DND-41 (cell line): Measurements from ENCODE around the gene CACNA2D3.
"Not testable (repeated sequence)": the region's sequence is repeated elsewhere in the genome, so short reads cannot be mapped to it uniquely, and the experiment has no call there.

Source experiments
- ATAC-seq: fragments of 200-7000 bp; cut with Tn5 transposase; 3 replicates; pipeline ENCODE4 v1.9.1; 2021; ENCODE audit warnings: low read depth; ENCODE audit not compliant: insufficient read depth
- DNase-seq: peaks from one replicate; pipeline ENCODE4 v3.0.0-alpha.2; 2020
- H2AFZ ChIP-seq: 2 replicates; pipeline ENCODE4 v1.6.0; 2012; ENCODE audit warnings: low read depth, low read length
- H3K27ac ChIP-seq: 2 replicates; pipeline ENCODE4 v1.5.1; 2012; ENCODE audit warnings: low read length, inconsistent platforms
- H3K27me3 ChIP-seq: fragments of 200-600 bp; sonication (generic); 2 replicates; pipeline ENCODE4 v1.6.0; 2012; ENCODE audit warnings: low read length, mild to moderate bottlenecking, inconsistent platforms; ENCODE audit not compliant: insufficient read depth, poor library complexity
- H3K36me3 ChIP-seq: 2 replicates; pipeline ENCODE4 v1.5.1; 2012; ENCODE audit warnings: low read length, inconsistent platforms; ENCODE audit not compliant: insufficient read depth
- H3K4me1 ChIP-seq: 2 replicates; pipeline ENCODE4 v1.5.1; 2012; ENCODE audit warnings: mild to moderate bottlenecking, low read length; ENCODE audit not compliant: insufficient read depth
- H3K4me2 ChIP-seq: 2 replicates; pipeline ENCODE4 v1.6.0; 2012; ENCODE audit warnings: mild to moderate bottlenecking, moderate library complexity, low read length, inconsistent platforms; ENCODE audit not compliant: insufficient read depth
- H3K4me3 ChIP-seq, 2 experiments: fragments of 200-600 bp in 1 of 2; shearing (Covaris generic) in 1 of 2; 2 replicates each; pipeline ENCODE4 v1.5.1; 2012 to 2016; ENCODE audit warnings: inconsistent platforms in 2 of 2, low read length in 2 of 2, mild to moderate bottlenecking in 2 of 2, low read depth in 1 of 2, moderate library complexity in 1 of 2
- H3K79me2 ChIP-seq: 2 replicates; pipeline ENCODE4 v1.6.0; 2012; ENCODE audit warnings: low read length, inconsistent platforms; ENCODE audit not compliant: insufficient read depth
- H3K9ac ChIP-seq: 2 replicates; pipeline ENCODE4 v1.6.0; 2012; ENCODE audit warnings: low read depth, mild to moderate bottlenecking, inconsistent platforms, low read length, moderate library complexity
- H3K9me3 ChIP-seq: 2 replicates; pipeline ENCODE4 v1.5.1; 2012; ENCODE audit warnings: low read length, moderate library complexity, mild to moderate bottlenecking, inconsistent platforms; ENCODE audit not compliant: insufficient read depth, severe bottlenecking
- H4K20me1 ChIP-seq: 2 replicates; pipeline ENCODE4 v1.6.0; 2012; ENCODE audit warnings: low read length; ENCODE audit not compliant: insufficient read depth
- EZH2 ChIP-seq: IDR thresholded peaks from 3 replicates; pipeline ENCODE4 v1.6.1; 2012; ENCODE audit warnings: borderline replicate concordance, low read depth, mild to moderate bottlenecking, moderate library complexity, low read length, inconsistent platforms; ENCODE audit not compliant: severe bottlenecking
- TF ChIP-seq, protein P1 (sequence below): IDR thresholded peaks from 2 replicates; pipeline ENCODE4 v1.5.1; 2012; ENCODE audit warnings: borderline replicate concordance, low read length, moderate library complexity, mild to moderate bottlenecking; ENCODE audit not compliant: poor library complexity, severe bottlenecking; ENCODE audit errors: extremely low read depth

CACNA2D3 gene

DNA sequence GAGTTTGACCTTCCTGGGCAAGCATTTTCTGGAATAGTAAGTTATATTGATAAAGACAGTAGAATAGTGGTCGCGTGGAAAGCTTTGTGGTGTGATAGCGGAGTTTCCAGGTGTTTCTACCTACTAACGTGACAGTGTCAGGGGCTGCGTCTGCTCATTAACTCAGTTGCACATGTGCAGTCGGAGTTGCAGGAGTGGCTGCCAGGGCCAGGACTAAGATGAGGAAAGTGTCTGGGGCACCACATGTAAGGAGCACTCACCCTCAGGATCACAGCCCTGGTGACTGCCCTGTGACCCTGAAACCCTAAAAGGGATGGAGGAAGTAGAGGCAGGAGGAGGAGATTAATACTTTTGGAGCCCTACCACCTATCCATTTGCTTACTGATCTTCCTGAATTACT lies 510.5 kb downstream of the CACNA2D3 start:
- TF ChIP-seq, protein P1, sequence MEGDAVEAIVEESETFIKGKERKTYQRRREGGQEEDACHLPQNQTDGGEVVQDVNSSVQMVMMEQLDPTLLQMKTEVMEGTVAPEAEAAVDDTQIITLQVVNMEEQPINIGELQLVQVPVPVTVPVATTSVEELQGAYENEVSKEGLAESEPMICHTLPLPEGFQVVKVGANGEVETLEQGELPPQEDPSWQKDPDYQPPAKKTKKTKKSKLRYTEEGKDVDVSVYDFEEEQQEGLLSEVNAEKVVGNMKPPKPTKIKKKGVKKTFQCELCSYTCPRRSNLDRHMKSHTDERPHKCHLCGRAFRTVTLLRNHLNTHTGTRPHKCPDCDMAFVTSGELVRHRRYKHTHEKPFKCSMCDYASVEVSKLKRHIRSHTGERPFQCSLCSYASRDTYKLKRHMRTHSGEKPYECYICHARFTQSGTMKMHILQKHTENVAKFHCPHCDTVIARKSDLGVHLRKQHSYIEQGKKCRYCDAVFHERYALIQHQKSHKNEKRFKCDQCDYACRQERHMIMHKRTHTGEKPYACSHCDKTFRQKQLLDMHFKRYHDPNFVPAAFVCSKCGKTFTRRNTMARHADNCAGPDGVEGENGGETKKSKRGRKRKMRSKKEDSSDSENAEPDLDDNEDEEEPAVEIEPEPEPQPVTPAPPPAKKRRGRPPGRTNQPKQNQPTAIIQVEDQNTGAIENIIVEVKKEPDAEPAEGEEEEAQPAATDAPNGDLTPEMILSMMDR: no peak
- TF ChIP-seq EZH2: no peak
- no peak overlapping the region for H2AFZ ChIP-seq
- H3K79me2 ChIP-seq: no peaks in the 10 kb centered on the region
- H3K4me3 ChIP-seq: no peak overlapping the region
- no peaks in the 10 kb centered on the region for H3K9me3 ChIP-seq
- no peaks in the 10 kb centered on the region for H3K36me3 ChIP-seq
- ATAC-seq (no peak), DNase-seq (no peak)
- H3K27ac ChIP-seq: no peak overlapping the region
- H3K9ac ChIP-seq: no peak overlapping the region
- no peak overlapping the region for H3K4me2 ChIP-seq
- no peaks in the 10 kb centered on the region for H3K4me1 ChIP-seq
- H4K20me1 ChIP-seq: no peaks in the 10 kb centered on the region
- peaks cover 5% of the 10 kb centered on the region for H3K27me3 ChIP-seq

GRCh38 chr3:54633444-54634121 lies 511.2 kb downstream of the CACNA2D3 start:
- H3K79me2 ChIP-seq: no peaks in the 10 kb centered on the region
- ATAC-seq: no peak
- no peak for DNase-seq
- no peaks in the 10 kb centered on the region for H3K9me3 ChIP-seq
- H3K27ac ChIP-seq: no peak overlapping the region
- TF ChIP-seq, protein P1: no peak
- no peak for TF ChIP-seq EZH2
- no peak overlapping the region for H3K9ac ChIP-seq
- no peaks in the 10 kb centered on the region for H3K36me3 ChIP-seq
- H3K4me2 ChIP-seq: no peak overlapping the region
- H3K4me3 ChIP-seq: no peak overlapping the region
- no peaks in the 10 kb centered on the region for H3K4me1 ChIP-seq
- H3K27me3 ChIP-seq: peaks cover 5% of the 10 kb centered on the region
- no peaks in the 10 kb centered on the region for H4K20me1 ChIP-seq
- H2AFZ ChIP-seq: no peak overlapping the region

GRCh38 chr3:54634122-54634469 lies 511.7 kb downstream of the CACNA2D3 start:
- H3K9me3 ChIP-seq: no peaks in the 10 kb centered on the region
- no peak for TF ChIP-seq EZH2
- TF ChIP-seq, protein P1: no peak
- H3K79me2 ChIP-seq: no peaks in the 10 kb centered on the region
- no peak overlapping the region for H3K4me3 ChIP-seq
- H3K4me1 ChIP-seq: no peaks in the 10 kb centered on the region
- no peaks in the 10 kb centered on the region for H4K20me1 ChIP-seq
- no peaks in the 10 kb centered on the region for H3K36me3 ChIP-seq
- no peak overlapping the region for H3K9ac ChIP-seq
- no peak overlapping the region for H3K4me2 ChIP-seq
- H2AFZ ChIP-seq: no peak overlapping the region
- DNase-seq (no peak), ATAC-seq (no peak)
- no peak overlapping the region for H3K27ac ChIP-seq
- peaks cover 5% of the 10 kb centered on the region for H3K27me3 ChIP-seq

- not testable (repeated sequence) for H3K27ac ChIP-seq, H3K27me3 ChIP-seq, H3K36me3 ChIP-seq, H2AFZ ChIP-seq, DNase-seq, H3K4me3 ChIP-seq, ATAC-seq, H3K4me1 ChIP-seq, H3K4me2 ChIP-seq, H4K20me1 ChIP-seq, H3K9ac ChIP-seq, H3K9me3 ChIP-seq, H3K79me2 ChIP-seq
Observed at GRCh38 chr3:54639790-54640372, 517.5 kb downstream of the CACNA2D3 start.
